ENCODE data around the gene GABPB2. TPM values are rescaled to one million over a fixed set of nuclear protein-coding genes. Genes with fewer than 3 reads are reported as not detected.
A peak's percentile ranks its signal among the peaks of the same experiment; 100 is the strongest.

GABPB2 gene
- 10 to 100 TPM; 16.1 to 16.2 TPM for total RNA-seq

DNA sequence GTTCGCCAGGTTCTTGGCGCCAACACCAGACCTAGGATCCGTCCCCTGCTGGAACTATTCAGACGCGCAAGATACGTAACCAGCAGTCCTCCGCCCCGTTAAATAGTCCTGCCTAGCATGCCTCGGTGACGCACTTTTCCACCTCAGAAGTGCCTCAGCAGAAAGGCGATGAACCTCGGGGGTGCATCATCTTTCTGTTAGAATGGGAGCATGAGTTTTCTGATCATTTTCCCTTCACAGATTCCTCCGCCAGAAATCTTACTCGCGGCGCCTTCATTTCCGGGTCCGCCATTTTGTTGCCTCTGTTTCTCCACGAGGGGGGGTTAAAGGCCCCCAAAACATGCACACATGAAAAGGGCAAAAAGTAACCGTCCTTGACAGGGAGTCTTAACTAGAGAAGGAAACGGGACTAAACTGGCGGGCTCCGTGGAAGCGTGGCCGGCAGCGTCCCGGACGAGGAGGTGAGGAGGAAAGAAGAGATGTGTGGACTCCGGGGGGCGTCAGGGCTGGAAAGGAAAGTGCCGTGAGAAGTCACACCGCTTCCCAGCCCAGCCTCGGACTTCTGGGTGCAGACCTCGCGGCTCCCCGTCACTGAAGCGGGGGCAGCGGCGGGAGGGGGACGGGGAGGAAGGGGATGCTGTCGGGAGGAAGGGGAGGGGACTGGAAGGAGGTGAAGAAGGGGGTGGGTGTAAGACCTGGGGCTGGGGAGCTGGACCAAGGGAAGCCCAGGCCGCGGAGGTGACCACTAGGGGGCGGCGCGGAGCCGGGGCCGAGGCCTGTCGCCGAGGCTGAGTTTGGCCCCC is at the start of gene GABPB2:
TSS of gene GABPB2 (plus strand) at position 288 of the 803 bp plus-strand sequence. CDS start 17,429 bp downstream, outside the sequence.
- Mint-ChIP-seq H3K9me3 (no peaks in the 10 kb centered on the region), H3K36me3 (ENCODE audit: low read depth) (peaks cover 14% of the 10 kb centered on the region), H3K4me3 (peak within 1 kb of the TSS; percentile 99), H3K4me1 (ENCODE audit: low read depth) (peaks cover 26% of the 10 kb centered on the region), H3K27ac (peak within 1 kb of the TSS; percentile 100), H3K27me3 (ENCODE audit: low read depth) (no peaks in the 10 kb centered on the region)
- peak; percentile 92 for DNase-seq
- intact Hi-C loops (cut with micrococcal nuclease) = loop anchor here (1.0 to 2.0 kb wide), 7 partner anchors 11 to 256 kb away; partner anchors contain the start of genes CDC42SE1, PI4KB, PRUNE1 and TNFAIP8L2
- CTCF ChIA-PET = interaction anchor here (0.8 to 1.5 kb wide), 8 partner anchors 9 to 211 kb away, joined by 3 to 5 read pairs (median 3); partner anchors contain the start of gene ZNF687

DNA sequence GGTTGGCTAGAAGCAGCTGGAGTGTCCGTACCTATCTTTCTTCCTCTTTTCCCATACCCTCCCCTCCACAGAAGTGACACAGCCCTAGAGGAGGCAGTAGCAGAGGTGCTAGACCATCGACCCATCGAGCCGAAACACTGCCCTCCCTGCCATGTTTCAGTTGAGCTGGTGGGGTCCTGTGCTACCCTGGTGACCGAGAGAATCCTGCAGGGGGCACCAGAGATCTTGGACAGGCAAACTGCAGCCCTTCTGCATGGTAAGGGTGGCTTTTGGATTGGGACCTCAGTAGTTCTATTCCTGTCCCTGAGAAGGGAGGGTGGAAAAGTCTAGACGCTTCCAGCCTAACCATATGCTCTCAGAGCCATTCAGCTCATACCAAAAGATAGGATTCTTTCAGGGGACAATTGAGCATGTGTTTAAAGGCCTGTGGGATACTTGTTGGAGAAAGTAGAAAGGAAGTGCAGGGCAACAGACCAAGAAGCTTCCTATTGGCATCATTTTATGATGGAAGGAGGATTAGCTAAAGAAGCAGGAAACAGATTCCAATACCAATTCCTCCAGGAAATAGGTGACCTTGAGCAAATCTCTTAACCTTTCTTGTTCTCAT is 45.9 kb upstream of the GABPB2 start:
- no peaks in the 10 kb centered on the region for H3K9me3 Mint-ChIP-seq
- DNase-seq = peak; percentile 91
- intact Hi-C loops (cut with micrococcal nuclease) = loop anchor here (1.0 kb wide), 5 partner anchors 35 to 227 kb away; partner anchors contain the start of genes CDC42SE1, GABPB2 and TNFAIP8L2
- CTCF ChIA-PET = interaction anchor here (0.5 to 3.3 kb wide), 26 partner anchors 12 to 228 kb away, joined by 3 to 30 read pairs (median 4); partner anchors contain the start of genes BNIPL, C1orf56, CDC42SE1 and GABPB2
- H3K4me1 Mint-ChIP-seq (ENCODE audit: low read depth) = peaks cover 6% of the 10 kb centered on the region
- H3K4me3 Mint-ChIP-seq = peak overlapping the region; percentile 36
- H3K27ac Mint-ChIP-seq = no peak overlapping the region
- peaks cover 10% of the 10 kb centered on the region for H3K36me3 Mint-ChIP-seq (ENCODE audit: low read depth)
- H3K27me3 Mint-ChIP-seq (ENCODE audit: low read depth) = no peaks in the 10 kb centered on the region

DNA sequence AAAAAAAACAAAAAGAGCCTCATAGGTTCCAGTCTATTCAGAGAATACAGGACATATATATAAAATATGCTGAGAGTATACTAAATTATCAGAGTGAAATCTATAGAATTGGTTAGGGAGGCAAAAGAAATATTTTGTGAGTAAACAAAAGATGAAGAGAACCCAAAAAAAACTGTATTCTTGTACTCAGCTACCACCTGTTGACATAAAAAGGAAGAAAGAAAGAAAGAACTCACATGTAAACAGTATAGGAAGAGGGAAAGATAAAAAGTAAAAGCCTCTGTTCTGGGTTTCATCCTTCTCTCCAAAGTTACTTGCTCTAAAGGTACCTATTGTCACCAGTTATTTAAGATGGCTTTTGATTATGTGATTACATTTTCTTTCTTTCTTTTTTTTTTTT is 44.1 kb upstream of the GABPB2 start:
- H3K4me3 Mint-ChIP-seq = no peak overlapping the region
- CTCF ChIA-PET = interaction anchor here (1.2 to 3.3 kb wide), 3 partner anchors 21 to 130 kb away, joined by 6 to 30 read pairs (median 24); partner anchors contain the start of genes C1orf56 and TNFAIP8L2
- intact Hi-C loops (cut with micrococcal nuclease) = no loop called here
- H3K4me1 Mint-ChIP-seq (ENCODE audit: low read depth) = peaks cover 6% of the 10 kb centered on the region
- H3K9me3 Mint-ChIP-seq = no peaks in the 10 kb centered on the region
- H3K27me3 Mint-ChIP-seq (ENCODE audit: low read depth) = no peaks in the 10 kb centered on the region
- DNase-seq = no peak
- H3K36me3 Mint-ChIP-seq (ENCODE audit: low read depth) = peaks cover 11% of the 10 kb centered on the region
- H3K27ac Mint-ChIP-seq = no peak overlapping the region

DNA sequence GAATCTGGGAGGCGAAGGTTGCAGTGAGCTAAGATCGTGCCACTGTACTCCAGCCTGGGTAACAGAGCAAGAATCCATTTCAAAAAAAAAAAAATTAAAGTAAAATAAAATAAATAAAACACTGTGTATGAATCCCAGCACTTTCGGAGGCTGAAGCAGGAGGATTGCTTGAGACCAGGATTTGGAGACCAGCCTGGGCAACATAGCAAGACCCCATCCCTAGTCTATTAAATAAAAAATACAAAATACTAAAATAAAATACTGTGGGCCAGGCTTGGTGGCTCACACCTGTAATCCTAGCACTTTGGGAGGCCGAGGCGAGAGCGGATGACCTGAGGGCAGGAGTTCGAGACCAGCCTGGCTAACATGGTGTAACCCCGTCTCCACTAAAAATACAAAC is 38.4 kb upstream of the GABPB2 start:
- DNase-seq = no peak
- Mint-ChIP-seq H3K36me3 (ENCODE audit: low read depth) (peaks cover 23% of the 10 kb centered on the region), H3K4me1 (ENCODE audit: low read depth) (no peaks in the 10 kb centered on the region), H3K27me3 (ENCODE audit: low read depth) (no peaks in the 10 kb centered on the region), H3K4me3 (no peak overlapping the region), H3K27ac (no peak overlapping the region), H3K9me3 (no peaks in the 10 kb centered on the region)
- intact Hi-C loops (cut with micrococcal nuclease) = no loop called here
- CTCF ChIA-PET = interaction anchor here (0.5 to 1.7 kb wide), 3 partner anchors 68 to 223 kb away, joined by 3 to 4 read pairs (median 4); no protein-coding TSS in a partner anchor

DNA sequence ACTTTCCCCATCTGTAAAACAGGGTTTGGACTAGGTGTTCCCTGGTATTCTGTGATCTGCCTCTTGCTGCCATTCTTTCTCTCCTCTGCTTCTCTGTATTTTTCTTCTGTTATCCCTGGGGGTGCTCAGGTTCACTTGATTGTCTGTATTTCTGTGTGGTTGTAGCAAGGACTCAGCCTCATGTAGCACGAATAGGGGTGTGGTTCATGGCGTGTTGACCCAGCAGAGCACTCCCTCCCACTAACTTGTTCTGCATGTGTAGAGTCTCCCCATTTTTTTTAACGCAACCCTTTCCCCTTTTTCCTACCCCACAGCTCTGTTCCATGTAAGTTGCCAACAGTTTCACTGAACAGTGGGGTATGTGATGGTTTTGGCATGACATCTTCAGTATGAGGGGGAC is 35.4 kb upstream of the GABPB2 start:
- intact Hi-C loops (cut with micrococcal nuclease) = no loop called here
- Mint-ChIP-seq H3K9me3 (no peaks in the 10 kb centered on the region), H3K27ac (no peak overlapping the region), H3K36me3 (ENCODE audit: low read depth) (peaks cover 16% of the 10 kb centered on the region), H3K4me1 (ENCODE audit: low read depth) (no peaks in the 10 kb centered on the region), H3K4me3 (no peak overlapping the region), H3K27me3 (ENCODE audit: low read depth) (no peaks in the 10 kb centered on the region)
- CTCF ChIA-PET = interaction anchor here (0.6 kb wide), 1 partner anchor 88 kb away, joined by 3 read pairs; no protein-coding TSS in a partner anchor
- no peak for DNase-seq

DNA sequence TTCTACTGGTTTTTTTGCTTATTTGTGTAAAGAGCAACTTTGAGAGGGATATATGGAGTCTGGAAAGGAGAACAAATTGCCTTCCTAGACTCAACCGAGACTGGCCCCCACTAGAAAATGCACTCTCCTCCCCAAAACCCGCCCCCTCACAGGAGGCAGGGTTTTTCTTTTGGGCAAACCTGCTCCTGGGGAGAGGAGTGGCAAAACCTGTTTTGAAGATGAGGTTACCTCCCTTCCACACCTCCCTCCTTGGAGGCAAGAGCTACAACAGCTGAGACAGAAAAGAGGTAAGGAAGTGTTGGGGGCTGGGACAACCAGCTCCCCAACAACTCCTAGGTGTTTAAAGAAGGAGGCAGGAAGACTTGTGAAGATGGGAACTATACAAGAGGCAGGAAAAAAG is 34.2 kb upstream of the GABPB2 start, which contains the start of gene BNIPL:
TSS of gene BNIPL (plus strand) at position 231 of the 400 bp plus-strand sequence. CDS start at position 371, 140 bp downstream.
- H3K27me3 Mint-ChIP-seq (ENCODE audit: low read depth) = no peaks in the 10 kb centered on the region
- no peaks in the 10 kb centered on the region for H3K9me3 Mint-ChIP-seq
- H3K36me3 Mint-ChIP-seq (ENCODE audit: low read depth) = peaks cover 16% of the 10 kb centered on the region
- intact Hi-C loops (cut with micrococcal nuclease) = no loop called here
- CTCF ChIA-PET = interaction anchor here (0.6 to 1.6 kb wide), 4 partner anchors 11 to 180 kb away, joined by 3 to 4 read pairs (median 4); no protein-coding TSS in a partner anchor
- no peak for DNase-seq
- no peak within 1 kb of the TSS for H3K27ac Mint-ChIP-seq
- H3K4me1 Mint-ChIP-seq (ENCODE audit: low read depth) = no peaks in the 10 kb centered on the region
- no peak within 1 kb of the TSS for H3K4me3 Mint-ChIP-seq

DNA sequence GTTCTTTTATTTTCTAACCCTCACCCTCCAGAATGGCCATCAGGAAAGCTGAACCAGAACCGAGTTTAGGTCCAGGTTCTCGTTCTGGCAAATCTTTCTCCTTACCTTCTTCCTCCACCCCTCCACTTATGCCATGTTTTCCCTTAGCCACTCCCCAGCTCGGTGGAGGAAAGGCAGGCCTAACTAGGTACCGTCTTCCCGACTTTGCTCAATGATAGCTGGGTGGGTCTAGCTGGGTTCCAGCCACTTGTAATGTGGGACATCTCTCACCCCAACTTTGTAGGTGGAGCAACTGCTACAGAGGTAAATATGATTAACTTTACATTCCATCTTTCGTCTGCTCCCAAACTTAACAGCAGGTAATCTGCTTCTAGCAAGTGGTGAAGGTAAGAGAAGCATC is 33.5 kb upstream of the GABPB2 start:
- DNase-seq = no peak
- Mint-ChIP-seq H3K4me1 (ENCODE audit: low read depth) (no peaks in the 10 kb centered on the region), H3K4me3 (no peak overlapping the region), H3K36me3 (ENCODE audit: low read depth) (peaks cover 13% of the 10 kb centered on the region), H3K9me3 (no peaks in the 10 kb centered on the region), H3K27ac (no peak overlapping the region), H3K27me3 (ENCODE audit: low read depth) (no peaks in the 10 kb centered on the region)
- CTCF ChIA-PET = interaction anchor here (0.6 to 1.6 kb wide), 3 partner anchors 12 to 181 kb away, joined by 3 to 4 read pairs (median 4); no protein-coding TSS in a partner anchor
- intact Hi-C loops (cut with micrococcal nuclease) = no loop called here

DNA sequence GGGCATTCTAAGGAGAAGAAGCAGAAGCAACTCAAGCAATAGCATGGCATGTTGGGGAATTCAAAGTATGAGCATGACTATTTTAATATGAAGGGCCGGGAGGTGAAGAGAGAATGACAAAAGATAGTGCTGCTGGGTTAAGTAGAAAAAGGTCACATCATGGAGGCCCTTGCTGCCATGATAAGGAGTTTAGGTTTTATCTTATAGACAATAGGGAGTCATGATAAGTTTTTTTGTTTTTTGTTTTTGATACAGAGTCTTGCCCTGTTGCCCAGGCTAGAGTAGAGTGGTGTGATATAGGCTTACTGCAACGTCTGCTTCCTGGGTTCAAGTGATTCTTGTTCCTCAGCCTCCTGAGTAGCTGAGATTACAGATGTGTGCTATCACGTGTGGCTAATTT is 31.0 kb upstream of the GABPB2 start:
- no peak for DNase-seq

DNA sequence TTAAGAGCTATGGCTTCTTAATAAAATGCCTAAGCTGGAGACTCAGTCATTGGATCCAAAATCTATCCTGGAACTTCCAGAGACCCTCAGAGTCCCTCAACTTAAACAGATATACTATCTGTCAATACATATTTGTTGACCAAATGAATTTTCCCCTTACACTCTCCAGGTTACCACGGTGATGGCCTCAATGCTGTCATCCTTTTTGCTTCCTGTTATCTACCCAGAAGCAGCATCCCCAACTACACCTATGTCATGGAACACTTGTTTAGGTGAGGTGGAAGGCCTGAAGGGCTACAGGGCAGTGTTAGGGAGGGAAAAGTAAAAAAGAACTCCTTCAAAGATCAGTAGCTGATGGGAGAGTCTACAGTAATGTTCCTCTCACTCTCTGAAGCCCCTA is 27.4 kb upstream of the GABPB2 start:
- intact Hi-C loops (cut with micrococcal nuclease) = no loop called here
- Mint-ChIP-seq H3K27ac (no peak overlapping the region), H3K27me3 (ENCODE audit: low read depth) (no peaks in the 10 kb centered on the region), H3K36me3 (ENCODE audit: low read depth) (no peaks in the 10 kb centered on the region), H3K9me3 (no peaks in the 10 kb centered on the region), H3K4me3 (no peak overlapping the region), H3K4me1 (ENCODE audit: low read depth) (peaks cover 22% of the 10 kb centered on the region)
- DNase-seq = peak; percentile 32
- CTCF ChIA-PET = interaction anchor here (0.6 to 2.0 kb wide), 6 partner anchors 18 to 954 kb away, joined by 3 to 9 read pairs (median 4); no protein-coding TSS in a partner anchor

More for the DNA sequence above, 31.0 kb upstream of the GABPB2 start:
- Mint-ChIP-seq H3K9me3 (no peaks in the 10 kb centered on the region), H3K27ac (no peak overlapping the region), H3K4me1 (ENCODE audit: low read depth) (peaks cover 8% of the 10 kb centered on the region), H3K27me3 (ENCODE audit: low read depth) (no peaks in the 10 kb centered on the region), H3K36me3 (ENCODE audit: low read depth) (peaks cover 7% of the 10 kb centered on the region), H3K4me3 (no peak overlapping the region)
- CTCF ChIA-PET = interaction anchor here (1.1 kb wide), 1 partner anchor 43 kb away, joined by 4 read pairs; no protein-coding TSS in a partner anchor
- intact Hi-C loops (cut with micrococcal nuclease) = no loop called here

DNA sequence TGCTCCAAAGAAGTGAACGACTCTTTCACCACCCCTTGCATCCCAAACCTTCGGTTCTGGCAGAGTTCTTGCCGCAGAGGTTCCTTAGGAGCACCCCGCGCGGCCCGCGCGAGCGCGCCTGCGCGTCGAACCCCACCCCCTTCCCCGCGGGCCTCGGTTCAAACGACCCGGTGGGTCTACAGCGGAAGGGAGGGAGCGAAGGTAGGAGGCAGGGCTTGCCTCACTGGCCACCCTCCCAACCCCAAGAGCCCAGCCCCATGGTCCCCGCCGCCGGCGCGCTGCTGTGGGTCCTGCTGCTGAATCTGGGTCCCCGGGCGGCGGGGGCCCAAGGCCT is 23.0 kb upstream of the GABPB2 start, which contains the start of gene C1orf56:
TSS of gene C1orf56 (plus strand) at position 161 of the 334 bp plus-strand sequence. CDS start at position 258, 97 bp downstream.
- H3K27me3 Mint-ChIP-seq (ENCODE audit: low read depth) = no peaks in the 10 kb centered on the region
- intact Hi-C loops (cut with micrococcal nuclease) = no loop called here
- peaks cover 42% of the 10 kb centered on the region for H3K4me1 Mint-ChIP-seq (ENCODE audit: low read depth)
- H3K9me3 Mint-ChIP-seq = no peaks in the 10 kb centered on the region
- peak; percentile 51 for DNase-seq
- H3K27ac Mint-ChIP-seq = peak within 1 kb of the TSS; percentile 78
- CTCF ChIA-PET = interaction anchor here (0.5 to 3.7 kb wide), 10 partner anchors 8 to 188 kb away, joined by 3 to 24 read pairs (median 6); partner anchors contain the start of genes CDC42SE1, MINDY1, MLLT11 and TNFAIP8L2
- H3K36me3 Mint-ChIP-seq (ENCODE audit: low read depth) = peaks cover 4% of the 10 kb centered on the region
- H3K4me3 Mint-ChIP-seq = peak within 1 kb of the TSS; percentile 87

DNA sequence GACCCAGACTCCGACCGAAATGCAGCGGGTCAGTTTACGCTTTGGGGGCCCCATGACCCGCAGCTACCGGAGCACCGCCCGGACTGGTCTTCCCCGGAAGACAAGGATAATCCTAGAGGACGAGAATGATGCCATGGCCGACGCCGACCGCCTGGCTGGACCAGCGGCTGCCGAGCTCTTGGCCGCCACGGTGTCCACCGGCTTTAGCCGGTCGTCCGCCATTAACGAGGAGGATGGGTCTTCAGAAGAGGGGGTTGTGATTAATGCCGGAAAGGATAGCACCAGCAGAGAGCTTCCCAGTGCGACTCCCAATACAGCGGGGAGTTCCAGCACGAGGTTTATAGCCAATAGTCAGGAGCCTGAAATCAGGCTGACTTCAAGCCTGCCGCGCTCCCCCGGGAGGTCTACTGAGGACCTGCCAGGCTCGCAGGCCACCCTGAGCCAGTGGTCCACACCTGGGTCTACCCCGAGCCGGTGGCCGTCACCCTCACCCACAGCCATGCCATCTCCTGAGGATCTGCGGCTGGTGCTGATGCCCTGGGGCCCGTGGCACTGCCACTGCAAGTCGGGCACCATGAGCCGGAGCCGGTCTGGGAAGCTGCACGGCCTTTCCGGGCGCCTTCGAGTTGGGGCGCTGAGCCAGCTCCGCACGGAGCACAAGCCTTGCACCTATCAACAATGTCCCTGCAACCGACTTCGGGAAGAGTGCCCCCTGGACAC is 22.5 kb upstream of the GABPB2 start:
- DNase-seq = peak; percentile 66
- H3K4me1 Mint-ChIP-seq (ENCODE audit: low read depth) = peaks cover 38% of the 10 kb centered on the region
- peak overlapping the region; percentile 87 for H3K4me3 Mint-ChIP-seq
- peak overlapping the region; percentile 78 for H3K27ac Mint-ChIP-seq
- intact Hi-C loops (cut with micrococcal nuclease) = loop anchor here (2.0 kb wide), 1 partner anchor 39 kb away; the partner anchor contains the start of gene PRUNE1
- H3K27me3 Mint-ChIP-seq (ENCODE audit: low read depth) = no peaks in the 10 kb centered on the region
- CTCF ChIA-PET = interaction anchor here (0.5 to 3.7 kb wide), 11 partner anchors 9 to 189 kb away, joined by 3 to 24 read pairs (median 4); partner anchors contain the start of genes CDC42SE1, MINDY1, MLLT11 and TNFAIP8L2
- peaks cover 7% of the 10 kb centered on the region for H3K36me3 Mint-ChIP-seq (ENCODE audit: low read depth)
- no peaks in the 10 kb centered on the region for H3K9me3 Mint-ChIP-seq

Measured in activated naive CD4-positive, alpha-beta T cell treated with anti-CD3 and anti-CD28 coated beads for 36 hours (primary cell).